ENCODE results near the gene FAM219B.

DNA sequence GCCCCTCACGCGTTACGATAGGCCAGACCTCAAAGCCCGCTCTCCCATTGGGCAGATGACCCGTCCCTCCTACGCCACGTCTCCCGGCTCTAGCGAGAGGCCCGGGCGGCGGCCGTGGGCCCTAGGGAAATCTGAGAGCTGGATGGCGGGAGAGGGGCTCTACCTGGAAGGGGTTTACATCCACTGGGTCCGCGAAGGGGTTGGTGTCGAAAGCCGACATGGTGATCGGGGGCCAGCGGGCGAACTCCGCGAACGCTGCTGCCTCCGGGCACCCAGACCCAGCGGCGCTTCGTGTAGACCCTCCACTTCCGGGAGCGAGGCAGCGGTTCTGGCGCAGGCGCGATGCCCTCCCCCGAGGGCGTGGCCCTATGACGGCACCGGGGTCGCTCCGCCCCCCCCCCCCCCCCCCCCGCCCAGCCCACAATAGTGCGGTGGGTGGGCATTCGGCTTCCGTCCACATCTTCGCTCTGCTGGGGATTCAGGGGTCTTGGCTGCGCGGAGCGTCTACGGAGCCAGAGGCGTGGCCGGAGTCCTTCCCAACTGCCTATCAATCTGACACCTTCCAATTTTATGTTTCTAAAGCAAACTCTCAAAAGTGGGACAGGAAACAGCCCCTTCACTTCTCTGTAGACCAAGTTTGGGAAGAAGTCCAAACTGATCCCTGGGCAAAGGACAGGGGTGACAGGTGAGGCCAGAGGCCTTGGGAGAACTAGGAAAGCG, 33.5 kb downstream of the FAM219B start, which contains the start of gene SCAMP2:
- TF ChIP-seq EP300 (IDR thresholded peaks at IDR 0.05; ENCODE audit: borderline replicate concordance) (no peak; the same call in 1 of the 2 replicates), RAD21 (IDR thresholded peaks at IDR 0.05; ENCODE audit: low read depth) (no peak), CREB1 (IDR thresholded peaks at IDR 0.05; ENCODE audit: low read depth) (peak; percentile 60), YY1 (IDR thresholded peaks at IDR 0.05; ENCODE audit: low read depth) (no peak), FOXM1 (IDR thresholded peaks at IDR 0.05; ENCODE audit: borderline replicate concordance, low read depth) (no peak), EGR1 (IDR thresholded peaks at IDR 0.05) (peak; percentile 9; the same call in 1 of the 2 replicates), CEBPB (IDR thresholded peaks at IDR 0.05) (no peak), TCF12 (IDR thresholded peaks at IDR 0.05; ENCODE audit: low read depth) (peak; percentile 66; the same call in 1 of the 2 replicates), TEAD4 (IDR thresholded peaks at IDR 0.05) (no peak)
- TF ChIP-seq, protein P1, sequence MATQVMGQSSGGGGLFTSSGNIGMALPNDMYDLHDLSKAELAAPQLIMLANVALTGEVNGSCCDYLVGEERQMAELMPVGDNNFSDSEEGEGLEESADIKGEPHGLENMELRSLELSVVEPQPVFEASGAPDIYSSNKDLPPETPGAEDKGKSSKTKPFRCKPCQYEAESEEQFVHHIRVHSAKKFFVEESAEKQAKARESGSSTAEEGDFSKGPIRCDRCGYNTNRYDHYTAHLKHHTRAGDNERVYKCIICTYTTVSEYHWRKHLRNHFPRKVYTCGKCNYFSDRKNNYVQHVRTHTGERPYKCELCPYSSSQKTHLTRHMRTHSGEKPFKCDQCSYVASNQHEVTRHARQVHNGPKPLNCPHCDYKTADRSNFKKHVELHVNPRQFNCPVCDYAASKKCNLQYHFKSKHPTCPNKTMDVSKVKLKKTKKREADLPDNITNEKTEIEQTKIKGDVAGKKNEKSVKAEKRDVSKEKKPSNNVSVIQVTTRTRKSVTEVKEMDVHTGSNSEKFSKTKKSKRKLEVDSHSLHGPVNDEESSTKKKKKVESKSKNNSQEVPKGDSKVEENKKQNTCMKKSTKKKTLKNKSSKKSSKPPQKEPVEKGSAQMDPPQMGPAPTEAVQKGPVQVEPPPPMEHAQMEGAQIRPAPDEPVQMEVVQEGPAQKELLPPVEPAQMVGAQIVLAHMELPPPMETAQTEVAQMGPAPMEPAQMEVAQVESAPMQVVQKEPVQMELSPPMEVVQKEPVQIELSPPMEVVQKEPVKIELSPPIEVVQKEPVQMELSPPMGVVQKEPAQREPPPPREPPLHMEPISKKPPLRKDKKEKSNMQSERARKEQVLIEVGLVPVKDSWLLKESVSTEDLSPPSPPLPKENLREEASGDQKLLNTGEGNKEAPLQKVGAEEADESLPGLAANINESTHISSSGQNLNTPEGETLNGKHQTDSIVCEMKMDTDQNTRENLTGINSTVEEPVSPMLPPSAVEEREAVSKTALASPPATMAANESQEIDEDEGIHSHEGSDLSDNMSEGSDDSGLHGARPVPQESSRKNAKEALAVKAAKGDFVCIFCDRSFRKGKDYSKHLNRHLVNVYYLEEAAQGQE (IDR thresholded peaks at IDR 0.05; ENCODE audit: low read depth) = no peak
- TF ChIP-seq, protein P2, sequence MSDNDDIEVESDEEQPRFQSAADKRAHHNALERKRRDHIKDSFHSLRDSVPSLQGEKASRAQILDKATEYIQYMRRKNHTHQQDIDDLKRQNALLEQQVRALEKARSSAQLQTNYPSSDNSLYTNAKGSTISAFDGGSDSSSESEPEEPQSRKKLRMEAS (IDR thresholded peaks at IDR 0.05) = peak; percentile 75; the same call in 1 of the 2 replicates
- TF ChIP-seq, protein P3, sequence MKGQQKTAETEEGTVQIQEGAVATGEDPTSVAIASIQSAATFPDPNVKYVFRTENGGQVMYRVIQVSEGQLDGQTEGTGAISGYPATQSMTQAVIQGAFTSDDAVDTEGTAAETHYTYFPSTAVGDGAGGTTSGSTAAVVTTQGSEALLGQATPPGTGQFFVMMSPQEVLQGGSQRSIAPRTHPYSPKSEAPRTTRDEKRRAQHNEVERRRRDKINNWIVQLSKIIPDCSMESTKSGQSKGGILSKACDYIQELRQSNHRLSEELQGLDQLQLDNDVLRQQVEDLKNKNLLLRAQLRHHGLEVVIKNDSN (IDR thresholded peaks at IDR 0.05) = no peak
